Breast epithelium (tissue), 4 donors: ENCODE results near the gene MPC2. TPM values are rescaled to one million over a fixed set of nuclear protein-coding genes. Genes with fewer than 3 reads are reported as not detected.
"Not testable (repeated sequence)": the region's sequence is repeated elsewhere in the genome, so short reads cannot be mapped to it uniquely, and the experiment has no call there.

ENCODE experiments used
- DNase-seq, 2 donors: peaks; one replicate each; pipeline ENCODE4 v3.0.0-alpha.2; 2019; ENCODE audit warnings: low spot score in 2 of 2
- H3K27ac ChIP-seq, 2 donors: fragments of 200-600 bp; sonication (generic) in 1 of 2; one replicate each; pipeline ENCODE4 v1.5.1; 2016 to 2019; ENCODE audit warnings: mild to moderate bottlenecking in 1 of 2
- H3K27me3 ChIP-seq, 2 donors: fragments of 200-600 bp; sonication (generic) in 1 of 2; one replicate each; pipeline versions ENCODE4 v1.5.1 to v1.6.0; 2017 to 2019; ENCODE audit warnings: control low read depth in 1 of 2, mild to moderate bottlenecking in 1 of 2
- H3K36me3 ChIP-seq: fragments of 200-600 bp; one replicate; pipeline ENCODE4 v1.5.1; 2019
- H3K4me1 ChIP-seq, 2 donors: fragments of 200-600 bp; sonication (generic); one replicate each; pipeline ENCODE4 v1.5.1; 2016 to 2019; ENCODE audit warnings: control low read depth in 1 of 2
- H3K4me3 ChIP-seq, 3 donors: fragments of 200-600 bp; sonication (generic); 1 replicate in 2 of 3; 2 replicates in 1 of 3; pipeline ENCODE4 v1.5.1; 2016 to 2019; ENCODE audit warnings: mild to moderate bottlenecking in 3 of 3, moderate library complexity in 2 of 3
- H3K9me3 ChIP-seq, 2 donors: fragments of 200-600 bp; sonication (generic) in 1 of 2; one replicate each; pipeline ENCODE4 v1.5.1; 2016 to 2019; ENCODE audit warnings: control low read depth in 1 of 2
- CTCF ChIP-seq, 3 donors: fragments of 450-650 bp; IDR thresholded peaks; one replicate each; pipeline ENCODE4 v1.5.1; 2016 to 2017; ENCODE audit warnings: antibody characterized with exemption in 3 of 3, mild to moderate bottlenecking in 3 of 3, moderate library complexity in 3 of 3
- POLR2A ChIP-seq: fragments of 450-650 bp; IDR thresholded peaks from one replicate; pipeline ENCODE4 v1.6.1; 2016; ENCODE audit warnings: antibody characterized with exemption, mild to moderate bottlenecking, moderate library complexity
- POLR2AphosphoS5 ChIP-seq, 3 donors: sonication (generic); formaldehyde crosslinking; IDR thresholded peaks; one replicate each; pipeline ENCODE4 v1.6.1; 2017; ENCODE audit warnings: antibody characterized with exemption in 3 of 3
- intact Hi-C: fragments of 100-400 bp; cut with DNase I; formaldehyde crosslinking; loops from one replicate; pipeline ENCODE4 v1.15.1; 2023; ENCODE audit warnings: low total_unique reads
- total RNA-seq, 3 donors: library from RNA; depleted of rRNA; stranded (reverse); fragments of >200 nt; gene quantifications; one replicate each; pipeline ENCODE4 v1.1.0, GENCODE V29; 2016

Gene MPC2
- total RNA-seq, 3 donors from 2014 or later, result 28.8 to 37.0 (median 29.8) TPM

DNA sequence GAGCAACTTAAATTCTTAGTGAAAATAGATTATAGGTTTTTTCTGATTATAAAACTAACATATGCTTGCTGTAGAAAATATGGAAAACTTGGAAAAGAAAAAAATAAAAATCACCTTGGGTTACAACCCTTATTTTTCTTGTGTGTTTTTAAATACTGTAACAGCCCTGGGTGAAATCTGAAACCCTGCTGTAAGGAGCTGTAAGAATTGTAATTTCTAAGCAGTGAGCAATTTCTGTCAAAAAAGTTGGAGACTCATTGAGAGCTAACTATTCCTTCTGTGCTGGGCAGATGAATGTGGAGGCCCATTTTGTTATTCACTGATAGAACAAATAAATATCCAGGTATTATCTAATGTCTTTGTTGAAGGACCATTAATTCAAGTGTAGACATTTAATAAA, 65.5 kb downstream of the MPC2 start:
- no peaks in the 10 kb centered on the region for H3K9me3 ChIP-seq

DNA sequence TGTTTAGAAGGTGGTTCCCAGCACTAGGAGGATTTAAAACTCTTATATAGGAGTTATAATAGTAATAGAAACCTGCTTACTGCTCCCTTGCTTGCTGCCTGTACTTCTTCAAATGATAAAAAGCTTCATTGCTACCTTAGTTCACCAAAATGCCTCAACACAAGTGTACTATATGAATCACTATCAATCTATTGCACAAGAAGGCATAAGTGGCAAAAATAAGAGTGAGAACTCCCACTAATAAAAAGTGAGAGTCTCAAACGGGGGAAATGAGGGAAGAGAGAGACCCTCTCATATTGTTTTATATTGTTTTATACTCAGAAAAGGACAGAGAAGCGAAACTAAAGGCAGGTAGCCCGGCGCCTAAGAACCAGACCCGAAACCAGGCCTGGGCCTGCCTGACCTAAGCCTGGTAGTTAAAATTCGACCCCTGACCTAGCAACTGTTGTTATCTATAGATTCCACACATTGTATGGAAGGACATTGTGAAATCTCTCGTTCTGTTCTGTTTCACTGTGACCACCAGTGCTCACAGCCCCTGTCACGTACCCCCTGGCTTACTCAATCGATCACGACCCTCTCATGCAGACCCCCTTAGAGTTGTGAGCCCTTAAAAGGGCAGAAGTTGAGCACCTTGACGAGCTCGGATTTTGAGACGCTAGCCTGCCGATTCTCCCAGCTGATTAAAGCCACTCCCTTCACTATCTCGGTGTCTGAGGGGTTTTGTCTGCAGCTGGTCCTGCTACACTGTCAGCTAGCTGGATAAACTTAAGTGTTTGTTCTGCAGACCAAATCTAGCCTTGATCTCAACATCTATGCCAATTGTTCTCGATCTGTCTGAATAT, 67.5 kb downstream of the MPC2 start:
- DNase-seq, H3K9me3 ChIP-seq, intact Hi-C loops, H3K27me3 ChIP-seq, H3K4me1 ChIP-seq, H3K36me3 ChIP-seq, H3K4me3 ChIP-seq, H3K27ac ChIP-seq: not testable (repeated sequence)

More for the DNA sequence above, 65.5 kb downstream of the MPC2 start:
- intact Hi-C loops, result no loop called here
- Histone ChIP-seq H3K4me3 (no peak overlapping the region), H3K27ac (no peak overlapping the region), H3K27me3 (no peaks in the 10 kb centered on the region), H3K4me1 (no peaks in the 10 kb centered on the region), H3K36me3 (no peaks in the 10 kb centered on the region)
- no peak for DNase-seq
- no peak for TF ChIP-seq POLR2AphosphoS5 (IDR thresholded peaks at IDR 0.05)
- no peak for TF ChIP-seq POLR2A
- TF ChIP-seq CTCF (IDR thresholded peaks at IDR 0.05), result no peak

DNA sequence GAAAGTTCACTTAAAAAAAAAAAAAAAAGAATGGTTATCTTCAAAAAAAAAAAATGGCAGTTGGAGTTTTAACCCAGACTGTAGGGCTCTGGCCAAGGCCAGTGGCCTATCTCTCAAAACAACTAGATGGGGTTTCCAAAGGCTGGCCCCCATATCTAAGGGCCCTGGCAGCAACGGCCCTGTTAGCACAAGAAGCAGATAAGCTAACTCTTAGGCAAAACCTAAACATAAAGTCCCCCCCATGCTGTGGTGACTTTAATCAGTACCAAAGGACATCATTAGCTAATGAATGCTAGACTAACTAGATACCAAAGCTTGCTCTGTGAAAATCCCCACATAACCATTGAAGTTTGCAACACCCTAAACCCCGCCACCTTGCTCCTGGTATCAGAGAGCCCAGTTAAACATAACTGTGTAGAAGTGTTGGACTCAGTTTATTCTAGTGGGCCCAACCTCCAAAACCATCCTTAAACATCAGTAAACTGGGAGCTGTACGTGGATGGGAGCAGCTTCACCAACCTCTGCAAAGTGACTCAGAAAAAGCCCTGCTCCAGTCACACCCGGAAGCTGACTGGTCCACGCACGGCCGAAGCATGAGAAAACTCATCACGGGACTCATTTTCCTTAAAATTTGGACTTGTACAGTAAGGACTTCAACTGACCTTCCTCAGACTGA, 70.0 kb downstream of the MPC2 start:
- intact Hi-C loops, DNase-seq: not testable (repeated sequence)

More for the DNA sequence above, 70.0 kb downstream of the MPC2 start:
- not testable (repeated sequence) for H3K36me3 ChIP-seq, H3K4me3 ChIP-seq, H3K4me1 ChIP-seq, H3K27me3 ChIP-seq, H3K27ac ChIP-seq, H3K9me3 ChIP-seq

Other genes starting within 250 kb of the MPC2 start
- 10 to 100 TPM; 43.5 to 86.8 (median 86.2) TPM for gene MPZL1, start 215.1 kb downstream of the MPC2 start, total RNA-seq
- under 1 TPM; under 0.01 to 0.16 (median 0.15) TPM for gene ADCY10, start 22.9 kb downstream of the MPC2 start, total RNA-seq
- 10 to 100 TPM; 76.7 to 95.7 (median 84.7) TPM for gene DCAF6, start 389 bp downstream of the MPC2 start, total RNA-seq
- gene GPR161, start 199.9 kb upstream of the MPC2 start, total RNA-seq, result 1 to 10 TPM; 2.8 to 5.6 (median 4.5) TPM
- gene TIPRL, start 241.9 kb upstream of the MPC2 start, total RNA-seq, result 10 to 100 TPM; 18.0 to 24.9 (median 18.7) TPM